WTC11 (cell line): ENCODE data around the gene LMAN2L. TPM values are rescaled to one million over a fixed set of nuclear protein-coding genes. Genes with fewer than 3 reads are reported as not detected.
A peak's percentile ranks its signal among the peaks of the same experiment; 100 is the strongest.

Experiments used
- ATAC-seq: fragments of 200-7000 bp; cut with Tn5 transposase; 2 replicates; pipeline ENCODE4 v1.10.0; 2021; ENCODE audit warnings: mild to moderate bottlenecking, moderate library complexity
- CTCF ChIA-PET: fragments of 300-600 bp; sonication (Branson Sonifier 250); formaldehyde crosslinking; loops from one replicate; lab custom pipeline; 2021; ENCODE audit warnings: antibody characterized with exemption; lab: Charles Lee
- POLR2A ChIA-PET: fragments of 350-600 bp; sonication (Branson Sonifier 250); formaldehyde crosslinking; loops from one replicate; lab custom pipeline; 2021; ENCODE audit warnings: antibody characterized with exemption; lab: Charles Lee
- DNase-seq: peaks from one replicate; pipeline ENCODE4 v3.0.0; 2021; ENCODE audit warnings: low spot score
- H3K27ac Mint-ChIP-seq: 2 replicates; pipeline ENCODE4 v1.8.0; 2021; ENCODE audit warnings: mixed read lengths
- H3K27me3 Mint-ChIP-seq: 2 replicates; pipeline ENCODE4 v1.8.0; 2021; ENCODE audit warnings: low read depth, mild to moderate bottlenecking, moderate library complexity, mixed read lengths
- H3K36me3 Mint-ChIP-seq: 2 replicates; pipeline ENCODE4 v1.8.0; 2021; ENCODE audit warnings: mixed read lengths
- H3K4me1 Mint-ChIP-seq: 2 replicates; pipeline ENCODE4 v1.8.0; 2022; ENCODE audit warnings: mixed read lengths
- H3K4me3 Mint-ChIP-seq: 2 replicates; pipeline ENCODE4 v1.8.0; 2021; ENCODE audit warnings: mild to moderate bottlenecking, moderate library complexity, mixed read lengths
- H3K9me3 Mint-ChIP-seq: 2 replicates; pipeline ENCODE4 v1.8.0; 2021; ENCODE audit warnings: mixed read lengths
- FOXK1 ChIP-seq: sonication (generic); formaldehyde crosslinking; IDR thresholded peaks from 2 replicates; pipeline ENCODE4 v1.8.0; 2022; ENCODE audit warnings: mild to moderate bottlenecking, moderate library complexity, missing genetic modification reagents
- FOXP1 ChIP-seq: sonication (generic); formaldehyde crosslinking; IDR thresholded peaks from 2 replicates; pipeline ENCODE4 v1.8.0; 2022; ENCODE audit warnings: missing genetic modification reagents, mild to moderate bottlenecking, moderate library complexity, borderline replicate concordance
- FOXP4 ChIP-seq: sonication (generic); formaldehyde crosslinking; IDR thresholded peaks from 2 replicates; pipeline ENCODE4 v1.8.0; 2022; ENCODE audit warnings: mild to moderate bottlenecking, missing genetic modification reagents
- KAT7 ChIP-seq: sonication (generic); formaldehyde crosslinking; IDR thresholded peaks from 2 replicates; pipeline ENCODE4 v1.8.1; 2023; ENCODE audit warnings: missing genetic modification reagents, mild to moderate bottlenecking, borderline replicate concordance
- NFYB ChIP-seq: sonication (generic); formaldehyde crosslinking; conservative IDR thresholded peaks from 2 replicates; pipeline ENCODE4 v1.8.0; 2022; ENCODE audit warnings: low read depth, missing genetic modification reagents
- RORB ChIP-seq: fragments of 250-450 bp; sonication (Bioruptor Pico); IDR thresholded peaks from 2 replicates; pipeline ENCODE4 v1.9.0; 2021; ENCODE audit warnings: mild to moderate bottlenecking
- TEAD4 ChIP-seq: sonication (generic); formaldehyde crosslinking; IDR thresholded peaks from 2 replicates; pipeline ENCODE4 v1.8.0; 2022; ENCODE audit warnings: mild to moderate bottlenecking, missing genetic modification reagents
- USF2 ChIP-seq: sonication (generic); formaldehyde crosslinking; IDR thresholded peaks from 2 replicates; pipeline ENCODE4 v1.8.1; 2023; ENCODE audit warnings: mild to moderate bottlenecking, missing genetic modification reagents, moderate library complexity
- ZNF532 ChIP-seq: fragments of 250-450 bp; sonication (Bioruptor Pico); IDR thresholded peaks from 2 replicates; pipeline ENCODE4 v1.9.0; 2021; ENCODE audit warnings: mild to moderate bottlenecking, borderline replicate concordance
- total RNA-seq: library from RNA; stranded (reverse); gene quantifications from 3 replicates; pipeline ENCODE4 v1.2.3, GENCODE V29; 2021
- TF ChIP-seq, protein P1 (sequence below): sonication (generic); formaldehyde crosslinking; conservative IDR thresholded peaks from 2 replicates; pipeline ENCODE4 v1.8.1; 2022; ENCODE audit warnings: mild to moderate bottlenecking, missing genetic modification reagents
- TF ChIP-seq, protein P2 (sequence below): sonication (generic); formaldehyde crosslinking; IDR thresholded peaks from 2 replicates; pipeline ENCODE4 v1.8.0; 2022; ENCODE audit warnings: mild to moderate bottlenecking, missing genetic modification reagents
- TF ChIP-seq, protein P3 (sequence below): sonication (generic); formaldehyde crosslinking; IDR thresholded peaks from 2 replicates; pipeline ENCODE4 v1.8.1; 2023; ENCODE audit warnings: mild to moderate bottlenecking, moderate library complexity, missing genetic modification reagents
- TF ChIP-seq, protein P4 (sequence below): sonication (generic); formaldehyde crosslinking; IDR thresholded peaks from 2 replicates; pipeline ENCODE4 v1.8.1; 2023; ENCODE audit warnings: mild to moderate bottlenecking, missing genetic modification reagents, moderate library complexity

LMAN2L gene
- total RNA-seq, 1 experiment from 2014 or later = 13.5 TPM

DNA sequence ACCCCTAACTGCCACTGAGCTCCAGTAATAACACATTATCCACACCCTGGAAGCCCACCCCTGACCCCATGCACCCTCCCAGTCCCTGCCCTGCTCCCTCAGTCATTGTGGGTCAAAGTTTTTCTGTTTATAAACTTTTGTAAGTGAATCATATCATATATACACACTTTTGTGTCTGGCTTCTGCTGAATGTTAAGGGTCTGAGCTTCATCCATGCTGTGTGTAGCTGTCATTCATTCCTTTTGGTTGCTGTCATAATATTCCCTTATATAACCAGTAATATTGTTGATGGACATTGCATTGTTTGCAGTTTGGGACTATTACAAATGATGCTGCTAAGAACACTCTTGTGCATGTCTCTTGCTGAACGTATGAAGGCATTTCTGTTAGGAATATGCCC lies 35.3 kb upstream of the LMAN2L start:
- TF ChIP-seq NFYB (CRISPR knock-in tag) (no peak), KAT7 (CRISPR knock-in tag) (no peak), RORB (CRISPR knock-in tag) (no peak), FOXP4 (CRISPR knock-in tag) (no peak)
- TF ChIP-seq, protein P1, sequence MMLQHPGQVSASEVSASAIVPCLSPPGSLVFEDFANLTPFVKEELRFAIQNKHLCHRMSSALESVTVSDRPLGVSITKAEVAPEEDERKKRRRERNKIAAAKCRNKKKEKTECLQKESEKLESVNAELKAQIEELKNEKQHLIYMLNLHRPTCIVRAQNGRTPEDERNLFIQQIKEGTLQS = no peak
- TF ChIP-seq, protein P2, sequence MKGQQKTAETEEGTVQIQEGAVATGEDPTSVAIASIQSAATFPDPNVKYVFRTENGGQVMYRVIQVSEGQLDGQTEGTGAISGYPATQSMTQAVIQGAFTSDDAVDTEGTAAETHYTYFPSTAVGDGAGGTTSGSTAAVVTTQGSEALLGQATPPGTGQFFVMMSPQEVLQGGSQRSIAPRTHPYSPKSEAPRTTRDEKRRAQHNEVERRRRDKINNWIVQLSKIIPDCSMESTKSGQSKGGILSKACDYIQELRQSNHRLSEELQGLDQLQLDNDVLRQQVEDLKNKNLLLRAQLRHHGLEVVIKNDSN (CRISPR knock-in tag) = no peak
- TF ChIP-seq, protein P3, sequence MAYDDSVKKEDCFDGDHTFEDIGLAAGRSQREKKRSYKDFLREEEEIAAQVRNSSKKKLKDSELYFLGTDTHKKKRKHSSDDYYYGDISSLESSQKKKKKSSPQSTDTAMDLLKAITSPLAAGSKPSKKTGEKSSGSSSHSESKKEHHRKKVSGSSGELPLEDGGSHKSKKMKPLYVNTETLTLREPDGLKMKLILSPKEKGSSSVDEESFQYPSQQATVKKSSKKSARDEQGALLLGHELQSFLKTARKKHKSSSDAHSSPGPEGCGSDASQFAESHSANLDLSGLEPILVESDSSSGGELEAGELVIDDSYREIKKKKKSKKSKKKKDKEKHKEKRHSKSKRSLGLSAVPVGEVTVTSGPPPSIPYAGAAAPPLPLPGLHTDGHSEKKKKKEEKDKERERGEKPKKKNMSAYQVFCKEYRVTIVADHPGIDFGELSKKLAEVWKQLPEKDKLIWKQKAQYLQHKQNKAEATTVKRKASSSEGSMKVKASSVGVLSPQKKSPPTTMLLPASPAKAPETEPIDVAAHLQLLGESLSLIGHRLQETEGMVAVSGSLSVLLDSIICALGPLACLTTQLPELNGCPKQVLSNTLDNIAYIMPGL (CRISPR knock-in tag) = no peak
- CTCF ChIA-PET = interaction anchor here (1.5 to 2.4 kb wide), 3 partner anchors 13 to 337 kb away, joined by 3 to 36 read pairs (median 5); partner anchors contain the start of genes ANKRD36 and CNNM4
- ATAC-seq (no peak), DNase-seq (no peak)
- POLR2A ChIA-PET = interaction anchor here (1.2 kb wide), 1 partner anchor 41 kb away, joined by 3 read pairs; the partner anchor contains the start of gene CNNM3
- Mint-ChIP-seq H3K27ac (no peak overlapping the region), H3K27me3 (no peaks in the 10 kb centered on the region), H3K9me3 (no peaks in the 10 kb centered on the region), H3K36me3 (no peaks in the 10 kb centered on the region), H3K4me1 (peaks cover 9% of the 10 kb centered on the region), H3K4me3 (no peak overlapping the region)

DNA sequence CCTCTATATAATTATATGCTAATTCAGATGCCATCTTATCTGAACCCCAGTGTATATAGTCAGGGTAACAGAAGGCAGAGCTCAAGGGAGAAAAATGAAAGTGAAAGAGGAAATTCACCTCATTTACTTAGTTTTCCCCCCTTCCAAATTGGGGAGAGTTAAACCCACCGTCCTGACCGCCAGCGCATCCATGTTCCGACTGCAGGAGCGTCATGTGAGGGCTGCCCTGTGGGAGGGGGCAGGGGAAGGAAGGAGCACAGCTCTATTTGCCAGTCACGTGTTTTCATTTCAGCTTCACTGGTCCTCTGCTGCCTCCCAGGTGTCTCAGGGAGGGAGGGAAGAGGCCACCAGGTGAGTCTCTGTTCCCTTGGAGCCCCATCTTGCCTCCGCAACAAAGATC lies 34.1 kb upstream of the LMAN2L start:
- no peak for TF ChIP-seq FOXK1 (CRISPR knock-in tag)
- TF ChIP-seq USF2 (CRISPR knock-in tag) = peak; percentile 66
- TF ChIP-seq TEAD4 (CRISPR knock-in tag) = no peak
- TF ChIP-seq, protein P2 (CRISPR knock-in tag) = peak; percentile 62; the same call in 1 of the 2 replicates
- CTCF ChIA-PET = interaction anchor here (1.1 to 2.4 kb wide), 5 partner anchors 12 to 339 kb away, joined by 3 to 36 read pairs (median 5); partner anchors contain the start of genes ANKRD36, ANKRD39 and CNNM4

GRCh38 chr2:96772903-96773671 lies 33.2 kb upstream of the LMAN2L start:
- Mint-ChIP-seq H3K27ac (peak overlapping the region; percentile 5), H3K36me3 (no peaks in the 10 kb centered on the region), H3K4me3 (no peak overlapping the region), H3K9me3 (no peaks in the 10 kb centered on the region), H3K4me1 (peaks cover 18% of the 10 kb centered on the region), H3K27me3 (no peaks in the 10 kb centered on the region)
- DNase-seq (no peak), ATAC-seq (no peak)
- TF ChIP-seq, protein P4, sequence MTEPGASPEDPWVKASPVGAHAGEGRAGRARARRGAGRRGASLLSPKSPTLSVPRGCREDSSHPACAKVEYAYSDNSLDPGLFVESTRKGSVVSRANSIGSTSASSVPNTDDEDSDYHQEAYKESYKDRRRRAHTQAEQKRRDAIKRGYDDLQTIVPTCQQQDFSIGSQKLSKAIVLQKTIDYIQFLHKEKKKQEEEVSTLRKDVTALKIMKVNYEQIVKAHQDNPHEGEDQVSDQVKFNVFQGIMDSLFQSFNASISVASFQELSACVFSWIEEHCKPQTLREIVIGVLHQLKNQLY (CRISPR knock-in tag) = no peak
- no peak for TF ChIP-seq ZNF532 (CRISPR knock-in tag)
- TF ChIP-seq FOXP1 = no peak
- no peak for TF ChIP-seq TEAD4 (CRISPR knock-in tag)
- CTCF ChIA-PET = interaction anchor here (1.1 to 2.4 kb wide), 4 partner anchors 11 to 223 kb away, joined by 4 to 36 read pairs (median 6); partner anchors contain the start of genes ANKRD39 and CNNM4
- POLR2A ChIA-PET = interaction anchor here (1.4 kb wide), 1 partner anchor 10 kb away, joined by 6 read pairs; no protein-coding TSS in a partner anchor

More for the DNA sequence above, 34.1 kb upstream of the LMAN2L start:
- Mint-ChIP-seq H3K4me3 (no peak overlapping the region), H3K27ac (no peak overlapping the region), H3K9me3 (no peaks in the 10 kb centered on the region), H3K27me3 (no peaks in the 10 kb centered on the region), H3K4me1 (peaks cover 18% of the 10 kb centered on the region), H3K36me3 (no peaks in the 10 kb centered on the region)
- ATAC-seq = peak; percentile 62
- POLR2A ChIA-PET = interaction anchor here (0.7 to 1.4 kb wide), 2 partner anchors 11 to 140 kb away, joined by 3 to 6 read pairs; no protein-coding TSS in a partner anchor
- DNase-seq = no peak
